Stomach smooth muscle (tissue), 2 donors: ENCODE data around the gene PLXNC1.

ENCODE experiments used
- H3K27ac ChIP-seq: one replicate; pipeline ENCODE4 v1.7.0; 2013; ENCODE audit warnings: mild to moderate bottlenecking, low read length, inconsistent platforms
- H3K27me3 ChIP-seq, 2 donors: one replicate each; pipeline ENCODE4 v1.7.0; 2013; ENCODE audit warnings: low read length in 2 of 2; ENCODE audit not compliant: insufficient read depth in 2 of 2, control insufficient read depth in 1 of 2
- H3K36me3 ChIP-seq, 2 donors: one replicate each; pipeline ENCODE4 v1.7.0; 2013; ENCODE audit warnings: low read length in 2 of 2; ENCODE audit not compliant: control insufficient read depth in 2 of 2, insufficient read depth in 2 of 2
- H3K4me1 ChIP-seq: one replicate; pipeline ENCODE4 v1.7.0; 2013; ENCODE audit warnings: low read length; ENCODE audit not compliant: control insufficient read depth, insufficient read depth
- H3K4me3 ChIP-seq, 2 donors: one replicate each; pipeline ENCODE4 v1.7.0; 2013; ENCODE audit warnings: low read length in 2 of 2
- H3K9ac ChIP-seq, 2 donors: one replicate each; pipeline ENCODE4 v1.7.0; 2013; ENCODE audit warnings: low read length in 2 of 2, mild to moderate bottlenecking in 1 of 2
- H3K9me3 ChIP-seq, 2 donors: one replicate each; pipeline ENCODE4 v1.7.0; 2013; ENCODE audit warnings: low read length in 2 of 2; ENCODE audit not compliant: control insufficient read depth in 2 of 2
- donor health status: healthy.
- donor health status: Pancreatic carcinoma.

PLXNC1 gene

GRCh38 chr12:94326234-94326633 is 177.9 kb downstream of the PLXNC1 start:
- H3K27ac ChIP-seq: no peak overlapping the region
- H3K4me3 ChIP-seq: no peak overlapping the region
- H3K4me1 ChIP-seq: no peaks in the 10 kb centered on the region
- no peak overlapping the region for H3K9ac ChIP-seq
- peaks cover 13 to 34% of the 10 kb centered on the region in 2 donors for H3K36me3 ChIP-seq
- no peaks in the 10 kb centered on the region for H3K27me3 ChIP-seq
- no peaks in the 10 kb centered on the region for H3K9me3 ChIP-seq

DNA sequence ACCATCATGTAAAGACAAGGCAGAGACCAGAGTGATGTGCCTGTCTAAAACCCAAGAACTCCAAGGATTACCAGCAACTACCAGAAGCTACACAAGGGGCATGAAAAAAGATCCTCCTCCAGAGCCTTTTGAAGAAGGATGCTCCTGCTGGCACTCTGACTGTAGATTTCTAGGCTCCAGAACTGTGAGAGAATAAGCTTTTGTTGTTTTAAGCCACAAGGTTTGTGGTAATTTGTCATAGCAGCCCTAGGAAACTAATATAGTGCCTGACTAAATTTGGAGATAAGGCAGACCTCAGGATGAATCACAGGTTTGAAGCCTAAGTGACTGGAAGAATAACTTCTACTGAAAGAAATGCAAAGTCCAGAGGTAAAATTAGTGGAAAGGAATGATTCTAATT is 178.3 kb downstream of the PLXNC1 start:
- H3K4me3 ChIP-seq: no peak overlapping the region
- H3K36me3 ChIP-seq: peaks cover 15 to 32% of the 10 kb centered on the region in 2 donors

GRCh38 chr12:94327809-94328208 is 179.4 kb downstream of the PLXNC1 start:
- Histone ChIP-seq H3K4me1 (no peaks in the 10 kb centered on the region), H3K4me3 (no peak overlapping the region), H3K27me3 (no peaks in the 10 kb centered on the region), H3K27ac (no peak overlapping the region), H3K36me3 (peaks cover 10 to 24% of the 10 kb centered on the region in 2 donors), H3K9ac (no peak overlapping the region), H3K9me3 (no peaks in the 10 kb centered on the region)

More for the DNA sequence above, 178.3 kb downstream of the PLXNC1 start:
- Histone ChIP-seq H3K27ac (no peak overlapping the region), H3K4me1 (no peaks in the 10 kb centered on the region), H3K9me3 (no peaks in the 10 kb centered on the region), H3K27me3 (no peaks in the 10 kb centered on the region), H3K9ac (no peak overlapping the region)

GRCh38 chr12:94329366-94329765 is 181.0 kb downstream of the PLXNC1 start:
- no peaks in the 10 kb centered on the region for H3K4me1 ChIP-seq
- no peaks in the 10 kb centered on the region for H3K9me3 ChIP-seq
- H3K36me3 ChIP-seq: peaks cover 3 to 18% of the 10 kb centered on the region in 2 donors
- no peaks in the 10 kb centered on the region for H3K27me3 ChIP-seq
- no peak overlapping the region for H3K9ac ChIP-seq
- H3K27ac ChIP-seq: no peak overlapping the region
- H3K4me3 ChIP-seq: no peak overlapping the region

- Histone ChIP-seq H3K9ac (no peak overlapping the region), H3K27me3 (no peaks in the 10 kb centered on the region), H3K9me3 (no peaks in the 10 kb centered on the region), H3K4me1 (no peaks in the 10 kb centered on the region), H3K36me3 (peaks cover 3 to 10% of the 10 kb centered on the region in 2 donors), H3K27ac (no peak overlapping the region), H3K4me3 (no peak overlapping the region)
These were observed 185.0 kb downstream of the PLXNC1 start for GRCh38 chr12:94333396-94333795.

DNA sequence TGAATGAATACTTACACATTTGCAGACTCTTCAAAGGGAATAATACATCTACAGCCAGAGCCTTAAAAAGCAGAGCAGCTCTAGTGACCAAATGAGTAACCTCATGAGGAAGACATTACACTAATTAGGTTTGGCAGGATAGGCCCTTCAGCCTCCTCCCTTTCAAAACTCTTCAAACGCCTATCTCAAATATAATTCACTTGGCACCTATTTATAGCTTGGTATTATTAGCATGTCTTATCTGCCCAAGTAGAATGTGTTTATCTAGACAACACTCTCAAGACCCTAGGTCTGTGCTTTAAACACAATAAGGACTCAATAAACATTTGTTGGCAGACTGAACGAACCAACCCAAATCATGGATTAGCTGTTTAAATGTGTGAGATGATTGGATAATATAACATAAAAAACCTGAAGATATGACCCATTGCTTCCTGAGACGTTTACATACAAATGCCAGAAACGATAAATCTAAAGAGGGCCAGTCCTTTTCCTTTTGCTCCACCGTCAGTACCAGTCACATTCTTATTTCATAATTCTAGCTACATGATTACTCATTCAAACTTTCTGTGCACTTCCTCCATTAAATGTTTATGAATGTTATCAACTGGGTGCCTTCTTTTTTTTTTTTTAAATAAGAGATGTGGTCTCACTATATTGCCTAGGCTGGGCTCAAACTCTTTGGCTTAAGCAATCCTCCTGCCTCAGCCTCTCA is 188.0 kb downstream of the PLXNC1 start:
- Histone ChIP-seq H3K4me3 (no peak overlapping the region), H3K27ac (no peak overlapping the region), H3K9ac (no peak overlapping the region), H3K4me1 (no peaks in the 10 kb centered on the region), H3K27me3 (no peaks in the 10 kb centered on the region), H3K36me3 (peaks cover 3% of the 10 kb centered on the region in 2 donors), H3K9me3 (no peaks in the 10 kb centered on the region)

DNA sequence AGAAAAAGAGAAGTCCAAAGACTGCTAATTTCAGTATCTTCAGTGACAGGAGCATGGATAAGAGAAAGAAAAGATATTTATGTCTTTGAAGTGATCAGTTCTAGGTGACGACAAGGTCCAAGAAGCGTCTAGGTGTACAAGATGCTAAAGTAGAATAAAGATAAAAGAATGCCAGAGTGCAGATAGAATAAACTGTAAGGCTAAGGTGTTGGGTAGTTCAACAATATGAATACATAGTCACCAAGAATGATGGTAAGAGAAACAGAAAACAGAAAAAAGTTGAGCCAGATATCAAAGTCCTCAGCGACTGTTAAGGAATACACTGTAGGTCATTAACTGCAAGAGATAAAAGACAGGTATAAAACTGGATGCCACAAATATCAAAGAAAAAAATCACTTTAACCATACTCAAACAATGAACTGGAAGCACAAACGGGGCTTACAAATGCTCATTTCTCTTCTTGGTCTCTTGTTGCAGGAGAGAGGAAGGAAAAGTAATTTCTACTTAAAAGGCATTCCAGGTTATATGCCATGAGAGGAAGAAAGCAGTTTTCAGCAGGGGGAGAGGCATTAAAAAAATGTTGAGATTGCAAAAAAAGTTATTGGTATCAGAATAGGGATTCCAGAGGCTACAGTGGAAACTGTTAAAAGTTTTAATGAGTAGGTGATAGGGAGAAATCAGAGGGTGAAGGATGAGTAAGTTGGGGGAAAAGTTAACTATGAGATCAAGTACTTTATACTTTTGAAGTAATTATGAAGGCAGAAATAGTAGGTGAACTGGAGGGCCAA is 189.8 kb downstream of the PLXNC1 start:
- Histone ChIP-seq H3K4me3 (no peak overlapping the region), H3K9me3 (no peaks in the 10 kb centered on the region), H3K9ac (no peak overlapping the region), H3K27ac (no peak overlapping the region), H3K36me3 (no peaks in the 10 kb centered on the region), H3K4me1 (no peaks in the 10 kb centered on the region), H3K27me3 (no peaks in the 10 kb centered on the region)

DNA sequence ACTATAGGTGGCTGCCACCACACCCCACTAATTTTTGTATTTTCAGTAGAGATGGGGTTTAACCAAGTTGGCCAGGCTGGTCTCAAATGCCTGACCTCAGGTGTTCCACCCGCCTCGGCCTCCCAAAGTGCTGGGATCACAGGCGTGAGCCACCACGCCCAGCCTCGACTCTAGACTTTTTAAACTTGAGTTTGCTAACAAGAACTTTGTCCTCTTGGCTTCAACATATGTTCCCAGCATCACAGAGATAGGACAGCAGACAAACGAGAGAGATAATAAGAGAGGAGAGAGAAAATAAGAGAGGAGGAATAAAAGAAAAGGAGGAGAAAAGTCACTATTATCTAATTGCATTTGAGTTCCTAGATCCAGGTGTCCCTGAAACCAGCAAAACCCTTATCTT is 192.2 kb downstream of the PLXNC1 start:
- H3K4me3 ChIP-seq: no peak overlapping the region
- H3K9ac ChIP-seq: no peak overlapping the region
- no peaks in the 10 kb centered on the region for H3K4me1 ChIP-seq
- no peaks in the 10 kb centered on the region for H3K9me3 ChIP-seq
- H3K27me3 ChIP-seq: no peaks in the 10 kb centered on the region
- no peak overlapping the region for H3K27ac ChIP-seq
- no peaks in the 10 kb centered on the region for H3K36me3 ChIP-seq

- no peak overlapping the region for H3K9ac ChIP-seq
- no peak overlapping the region for H3K27ac ChIP-seq
- H3K4me3 ChIP-seq: no peak overlapping the region
- H3K27me3 ChIP-seq: no peaks in the 10 kb centered on the region
- H3K9me3 ChIP-seq: peaks cover 3 to 9% of the 10 kb centered on the region in 2 donors
- H3K36me3 ChIP-seq: peaks cover 2 to 8% of the 10 kb centered on the region in 2 donors
- H3K4me1 ChIP-seq: no peaks in the 10 kb centered on the region
These were observed 204.8 kb downstream of the PLXNC1 start for GRCh38 chr12:94353130-94353529.
